Epithelial cell of esophagus (primary cell): ENCODE results near the gene DSCAML1.

Experiments
- DNase-seq: peaks from one replicate; pipeline ENCODE4 v3.0.0; 2010; ENCODE audit warnings: low read depth
- H3K4me3 ChIP-seq: 2 replicates; pipeline ENCODE4 v1.5.1; 2011; ENCODE audit warnings: mild to moderate bottlenecking, low read length, control low read depth
- CTCF ChIP-seq: IDR thresholded peaks from 2 replicates; pipeline ENCODE4 v1.5.1; 2011; ENCODE audit warnings: low read depth, mild to moderate bottlenecking, low read length, control low read depth, inconsistent platforms; ENCODE audit not compliant: insufficient read depth; ENCODE audit errors: missing control alignments

DSCAML1 gene

DNA sequence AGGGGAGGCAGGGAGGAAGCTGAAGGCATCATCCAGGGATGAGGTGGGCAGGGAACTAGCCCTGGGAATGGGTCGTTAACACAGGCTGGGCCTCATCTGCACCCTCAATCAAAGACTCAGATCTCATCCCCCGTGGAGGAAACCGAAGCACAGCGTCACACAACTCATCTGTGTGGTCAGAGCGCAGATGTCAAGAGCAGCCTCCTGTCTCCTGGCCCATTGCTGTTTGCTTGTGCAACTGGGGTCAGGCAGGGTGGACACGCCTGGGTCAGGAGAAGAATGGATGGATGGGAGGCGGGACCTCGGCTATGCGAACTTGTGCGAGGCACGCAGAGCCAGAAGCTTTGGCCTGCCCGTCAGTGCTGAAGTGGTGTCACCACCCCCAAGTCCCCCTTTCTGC is 251.3 kb downstream of the DSCAML1 start:
- no peak for TF ChIP-seq CTCF
- H3K4me3 ChIP-seq = no peak overlapping the region
- DNase-seq = no peak

DNA sequence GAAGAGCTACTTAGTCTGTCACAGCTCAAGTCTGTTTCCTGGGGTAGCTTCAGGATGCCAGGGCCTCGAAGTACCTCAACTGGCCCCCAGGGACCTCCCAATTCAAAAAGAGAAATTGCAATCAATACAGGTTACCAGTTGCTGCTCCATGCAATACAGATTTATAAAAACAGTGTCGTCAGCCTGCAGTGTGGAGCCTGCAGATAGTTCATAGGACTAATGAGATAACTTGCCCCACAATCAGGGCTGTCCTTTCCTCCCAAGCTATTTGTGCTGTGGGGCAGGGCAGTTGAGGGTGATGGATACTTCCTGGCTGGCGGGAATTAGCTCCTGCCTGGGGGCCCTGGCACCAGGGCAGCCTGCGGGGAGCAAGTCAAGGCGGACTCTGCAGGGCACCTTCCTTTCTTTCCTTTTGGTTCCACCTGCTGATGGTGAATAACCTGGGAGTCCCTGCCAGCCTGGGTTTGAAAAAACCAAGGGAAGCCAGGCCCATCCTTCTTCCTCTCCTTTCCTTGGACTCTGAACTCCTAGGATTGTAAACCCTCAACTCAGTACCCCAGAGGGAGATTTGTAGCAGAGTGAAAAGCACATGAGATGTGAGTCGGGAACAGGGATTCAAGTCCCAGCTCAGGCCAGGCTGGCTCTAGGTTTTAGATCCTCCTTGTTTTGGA is 252.8 kb downstream of the DSCAML1 start:
- no peak for TF ChIP-seq CTCF
- no peak for DNase-seq
- no peak overlapping the region for H3K4me3 ChIP-seq

- TF ChIP-seq CTCF = no peak
- H3K4me3 ChIP-seq = no peak overlapping the region
- no peak for DNase-seq
Measured at GRCh38 chr11:117541211-117541610, 255.8 kb downstream of the DSCAML1 start.

GRCh38 chr11:117538263-117539135 is 258.5 kb downstream of the DSCAML1 start:
- no peak for DNase-seq
- H3K4me3 ChIP-seq = no peak overlapping the region
- no peak for TF ChIP-seq CTCF

GRCh38 chr11:117535850-117536411 is 261.1 kb downstream of the DSCAML1 start:
- TF ChIP-seq CTCF = no peak
- H3K4me3 ChIP-seq = no peak overlapping the region
- no peak for DNase-seq

GRCh38 chr11:117535201-117535849 is 261.7 kb downstream of the DSCAML1 start:
- no peak overlapping the region for H3K4me3 ChIP-seq
- TF ChIP-seq CTCF = no peak
- DNase-seq = peak; percentile 8
